Activated CD8-positive, alpha-beta memory T cell treated with anti-CD3 and anti-CD28 coated beads, Interleukin-2, amount 10 ng/mL, durations not matched to agents 7 days and 5 days (primary cell): ENCODE results near the gene BEGAIN. TPM values are rescaled to one million over a fixed set of nuclear protein-coding genes. Genes with fewer than 3 reads are reported as not detected.

Experiments
- ATAC-seq: fragments of 150-1000 bp; cut with Tn5 transposase; one replicate; pipeline ENCODE4 v1.10.0; 2021; ENCODE audit warnings: moderate library complexity
- CTCF ChIA-PET: fragments of 350-600 bp; sonication (Branson Sonifier 250); formaldehyde crosslinking; loops from one replicate; lab custom pipeline; 2021; ENCODE audit warnings: antibody characterized with exemption; lab: Charles Lee
- DNase-seq: peaks from one replicate; pipeline ENCODE4 v3.0.0-alpha.2; 2020
- H3K27ac Mint-ChIP-seq: one replicate; pipeline ENCODE4 v1.8.0; 2021; ENCODE audit warnings: mild to moderate bottlenecking, mixed read lengths
- H3K27me3 Mint-ChIP-seq: one replicate; pipeline ENCODE4 v1.8.0; 2021; ENCODE audit warnings: mixed read lengths
- H3K36me3 Mint-ChIP-seq: one replicate; pipeline ENCODE4 v1.8.0; 2021; ENCODE audit warnings: mild to moderate bottlenecking, mixed read lengths
- H3K4me1 Mint-ChIP-seq: one replicate; pipeline ENCODE4 v1.8.0; 2021; ENCODE audit warnings: mixed read lengths
- H3K4me3 Mint-ChIP-seq: one replicate; pipeline ENCODE4 v1.8.0; 2021; ENCODE audit warnings: mild to moderate bottlenecking, moderate library complexity, mixed read lengths
- H3K9me3 Mint-ChIP-seq: one replicate; pipeline ENCODE4 v1.8.0; 2022; ENCODE audit warnings: low read depth, mixed read lengths
- total RNA-seq, 2 experiments: library from RNA; stranded (reverse); gene quantifications; one replicate each; pipeline ENCODE4 v1.2.3, GENCODE V29; 2021

Gene BEGAIN
- total RNA-seq, 2 experiments from 2014 or later = 1.4 to 1.8 TPM

- peaks cover 6% of the 10 kb centered on the region for H3K4me1 Mint-ChIP-seq
- no peak overlapping the region for H3K27ac Mint-ChIP-seq
- H3K9me3 Mint-ChIP-seq = no peaks in the 10 kb centered on the region
- peaks cover 5% of the 10 kb centered on the region for H3K27me3 Mint-ChIP-seq
- no peaks in the 10 kb centered on the region for H3K36me3 Mint-ChIP-seq
- ATAC-seq = no peak
- H3K4me3 Mint-ChIP-seq = no peak overlapping the region
- DNase-seq = no peak
- CTCF ChIA-PET = interaction anchor here (1.2 kb wide), 1 partner anchor 9 kb away, joined by 4 read pairs; no protein-coding TSS in a partner anchor
These were observed 26.7 kb downstream of the BEGAIN start for GRCh38 chr14:100560471-100560870.

DNA sequence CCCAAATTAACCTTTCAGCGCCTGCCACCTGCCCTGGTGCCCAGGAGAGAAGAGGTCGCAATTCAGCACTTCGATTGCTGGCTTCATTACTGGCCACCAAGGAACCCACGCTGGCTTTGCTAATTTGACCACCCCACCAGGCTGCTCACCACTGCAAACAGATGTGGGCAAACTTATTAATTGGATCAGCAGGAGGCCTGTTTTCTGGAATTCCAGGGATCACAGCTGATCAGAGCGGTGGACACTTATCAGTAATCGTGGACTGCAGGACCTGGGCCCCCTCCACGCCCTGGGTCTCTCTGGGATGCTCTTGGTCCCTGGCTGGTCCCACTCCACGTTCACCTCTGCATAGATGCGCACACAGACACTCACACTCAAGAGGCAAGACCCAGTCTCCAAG lies 27.8 kb downstream of the BEGAIN start:
- H3K4me1 Mint-ChIP-seq = peaks cover 6% of the 10 kb centered on the region
- no peaks in the 10 kb centered on the region for H3K27me3 Mint-ChIP-seq
- ATAC-seq = no peak
- no peaks in the 10 kb centered on the region for H3K36me3 Mint-ChIP-seq
- CTCF ChIA-PET = interaction anchor here (1.0 kb wide), 1 partner anchor 12 kb away, joined by 4 read pairs; no protein-coding TSS in a partner anchor
- no peak overlapping the region for H3K27ac Mint-ChIP-seq
- H3K9me3 Mint-ChIP-seq = no peaks in the 10 kb centered on the region
- no peak for DNase-seq
- H3K4me3 Mint-ChIP-seq = no peak overlapping the region

- Mint-ChIP-seq H3K4me3 (no peak overlapping the region), H3K9me3 (no peaks in the 10 kb centered on the region), H3K36me3 (no peaks in the 10 kb centered on the region), H3K4me1 (peaks cover 6% of the 10 kb centered on the region), H3K27ac (no peak overlapping the region), H3K27me3 (no peaks in the 10 kb centered on the region)
- CTCF ChIA-PET = interaction anchor here (1.0 kb wide), 2 partner anchors 11 to 87 kb away, joined by 3 to 4 read pairs; no protein-coding TSS in a partner anchor
- no peak for ATAC-seq
- DNase-seq = no peak
These were observed 28.3 kb downstream of the BEGAIN start for GRCh38 chr14:100558966-100559365.

- CTCF ChIA-PET = interaction anchor here (1.0 kb wide), 1 partner anchor 88 kb away, joined by 3 read pairs; no protein-coding TSS in a partner anchor
- Mint-ChIP-seq H3K9me3 (no peaks in the 10 kb centered on the region), H3K4me3 (no peak overlapping the region), H3K36me3 (no peaks in the 10 kb centered on the region), H3K4me1 (peaks cover 6% of the 10 kb centered on the region), H3K27ac (no peak overlapping the region), H3K27me3 (no peaks in the 10 kb centered on the region)
- ATAC-seq = no peak
- no peak for DNase-seq
These were observed 29.0 kb downstream of the BEGAIN start for GRCh38 chr14:100558226-100558625.

DNA sequence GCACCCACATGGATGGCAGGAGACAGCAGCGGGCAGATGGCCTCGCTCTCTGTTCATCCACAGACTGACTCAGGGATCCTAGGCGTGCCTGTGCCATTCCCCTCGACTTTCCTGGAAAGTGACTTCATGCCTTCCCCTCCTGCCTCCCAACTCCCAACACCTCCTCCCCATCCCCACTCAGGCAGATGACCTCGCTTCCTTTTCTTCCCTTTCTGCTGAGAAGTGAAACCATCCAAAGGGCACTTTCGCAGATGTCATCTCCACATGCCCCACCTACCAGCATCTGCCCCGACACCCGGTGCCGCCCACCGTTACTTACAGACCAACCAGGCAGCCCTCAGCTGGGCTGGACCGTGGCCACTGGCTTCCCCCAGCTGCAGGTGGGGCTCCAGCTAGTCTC lies 29.6 kb downstream of the BEGAIN start:
- H3K4me1 Mint-ChIP-seq = peaks cover 6% of the 10 kb centered on the region
- DNase-seq = no peak
- CTCF ChIA-PET = no interaction called here
- ATAC-seq = no peak
- no peak overlapping the region for H3K27ac Mint-ChIP-seq
- no peaks in the 10 kb centered on the region for H3K9me3 Mint-ChIP-seq
- H3K27me3 Mint-ChIP-seq = no peaks in the 10 kb centered on the region
- H3K36me3 Mint-ChIP-seq = no peaks in the 10 kb centered on the region
- no peak overlapping the region for H3K4me3 Mint-ChIP-seq

- DNase-seq = no peak
- peaks cover 6% of the 10 kb centered on the region for H3K4me1 Mint-ChIP-seq
- H3K36me3 Mint-ChIP-seq = no peaks in the 10 kb centered on the region
- CTCF ChIA-PET = no interaction called here
- no peak for ATAC-seq
- no peak overlapping the region for H3K4me3 Mint-ChIP-seq
- H3K9me3 Mint-ChIP-seq = no peaks in the 10 kb centered on the region
- H3K27ac Mint-ChIP-seq = no peak overlapping the region
- H3K27me3 Mint-ChIP-seq = no peaks in the 10 kb centered on the region
These were observed 30.2 kb downstream of the BEGAIN start for GRCh38 chr14:100556936-100557505.

DNA sequence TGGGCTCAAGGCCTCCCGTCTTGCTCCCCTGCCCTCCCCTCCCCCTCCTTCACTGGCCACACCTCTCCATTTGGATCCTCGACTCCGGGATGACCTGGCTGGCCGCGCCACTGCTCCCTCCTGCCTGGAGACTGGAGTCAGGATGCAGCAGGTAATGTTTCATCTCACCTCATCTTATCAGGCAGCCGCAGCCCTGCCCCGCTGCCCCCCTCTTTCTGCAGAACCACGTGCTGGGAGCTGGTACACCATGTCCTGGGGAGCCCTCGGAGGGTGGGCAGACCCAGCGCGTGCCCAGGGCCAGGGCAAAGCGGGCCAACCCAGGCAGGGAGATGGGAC lies 31.1 kb downstream of the BEGAIN start:
- Mint-ChIP-seq H3K4me1 (peaks cover 6% of the 10 kb centered on the region), H3K36me3 (no peaks in the 10 kb centered on the region), H3K27ac (no peak overlapping the region), H3K4me3 (no peak overlapping the region), H3K9me3 (no peaks in the 10 kb centered on the region), H3K27me3 (no peaks in the 10 kb centered on the region)
- no peak for DNase-seq
- CTCF ChIA-PET = no interaction called here
- ATAC-seq = no peak

GRCh38 chr14:100555436-100556139 lies 31.6 kb downstream of the BEGAIN start:
- ATAC-seq (no peak), DNase-seq (no peak)
- Mint-ChIP-seq H3K4me3 (no peak overlapping the region), H3K27ac (no peak overlapping the region), H3K9me3 (no peaks in the 10 kb centered on the region), H3K27me3 (no peaks in the 10 kb centered on the region), H3K36me3 (no peaks in the 10 kb centered on the region), H3K4me1 (peaks cover 6% of the 10 kb centered on the region)
- CTCF ChIA-PET = no interaction called here

- DNase-seq (no peak), ATAC-seq (no peak)
- no peaks in the 10 kb centered on the region for H3K36me3 Mint-ChIP-seq
- H3K27ac Mint-ChIP-seq = no peak overlapping the region
- CTCF ChIA-PET = interaction anchor here (2.1 kb wide), 1 partner anchor 91 kb away, joined by 7 read pairs; no protein-coding TSS in a partner anchor
- H3K4me3 Mint-ChIP-seq = no peak overlapping the region
- H3K27me3 Mint-ChIP-seq = no peaks in the 10 kb centered on the region
- H3K4me1 Mint-ChIP-seq = peaks cover 6% of the 10 kb centered on the region
- no peaks in the 10 kb centered on the region for H3K9me3 Mint-ChIP-seq
These were observed 32.4 kb downstream of the BEGAIN start for GRCh38 chr14:100554696-100555320.

GRCh38 chr14:100554082-100554677 lies 33.0 kb downstream of the BEGAIN start:
- no peaks in the 10 kb centered on the region for H3K36me3 Mint-ChIP-seq
- H3K9me3 Mint-ChIP-seq = no peaks in the 10 kb centered on the region
- H3K27ac Mint-ChIP-seq = no peak overlapping the region
- H3K4me3 Mint-ChIP-seq = no peak overlapping the region
- ATAC-seq = peak; percentile 11
- H3K4me1 Mint-ChIP-seq = peaks cover 7% of the 10 kb centered on the region
- CTCF ChIA-PET = interaction anchor here (2.1 kb wide), 1 partner anchor 91 kb away, joined by 7 read pairs; no protein-coding TSS in a partner anchor
- no peaks in the 10 kb centered on the region for H3K27me3 Mint-ChIP-seq
- no peak for DNase-seq

- DNase-seq (no peak), ATAC-seq (no peak)
- H3K27ac Mint-ChIP-seq = no peak overlapping the region
- no peak overlapping the region for H3K4me3 Mint-ChIP-seq
- no peaks in the 10 kb centered on the region for H3K9me3 Mint-ChIP-seq
- no peaks in the 10 kb centered on the region for H3K27me3 Mint-ChIP-seq
- CTCF ChIA-PET = interaction anchor here (2.1 kb wide), 1 partner anchor 92 kb away, joined by 7 read pairs; no protein-coding TSS in a partner anchor
- no peaks in the 10 kb centered on the region for H3K36me3 Mint-ChIP-seq
- peaks cover 13% of the 10 kb centered on the region for H3K4me1 Mint-ChIP-seq
These were observed 33.7 kb downstream of the BEGAIN start for GRCh38 chr14:100553471-100553870.

GRCh38 chr14:100552524-100553125 lies 34.6 kb downstream of the BEGAIN start:
- no peaks in the 10 kb centered on the region for H3K9me3 Mint-ChIP-seq
- CTCF ChIA-PET = interaction anchor here (1.2 to 2.1 kb wide), 2 partner anchors 93 kb away, joined by 4 to 7 read pairs; no protein-coding TSS in a partner anchor
- H3K27me3 Mint-ChIP-seq = no peaks in the 10 kb centered on the region
- no peak for DNase-seq
- H3K4me1 Mint-ChIP-seq = peaks cover 16% of the 10 kb centered on the region
- no peak overlapping the region for H3K27ac Mint-ChIP-seq
- no peak for ATAC-seq
- no peak overlapping the region for H3K4me3 Mint-ChIP-seq
- no peaks in the 10 kb centered on the region for H3K36me3 Mint-ChIP-seq

GRCh38 chr14:100551056-100551455 lies 36.2 kb downstream of the BEGAIN start:
- DNase-seq = no peak
- H3K4me1 Mint-ChIP-seq = peaks cover 27% of the 10 kb centered on the region
- H3K36me3 Mint-ChIP-seq = no peaks in the 10 kb centered on the region
- CTCF ChIA-PET = no interaction called here
- H3K4me3 Mint-ChIP-seq = no peak overlapping the region
- H3K9me3 Mint-ChIP-seq = no peaks in the 10 kb centered on the region
- no peak for ATAC-seq
- H3K27ac Mint-ChIP-seq = no peak overlapping the region
- H3K27me3 Mint-ChIP-seq = no peaks in the 10 kb centered on the region
